OCI-LY7 (cell line): Measurements from ENCODE around the gene KCNJ14. TPM values are rescaled to one million over a fixed set of nuclear protein-coding genes. Genes with fewer than 3 reads are reported as not detected.

Source experiments
- BruUV-seq: library from RNA; stranded (reverse); fragments of 400-500 nt; replicated peaks from 2 replicates; lab custom pipeline; 2021; lab: Mats Ljungman, UMichigan
- CTCF ChIA-PET: fragments of 300-600 bp; sonication (Branson Sonifier 250); formaldehyde crosslinking; loops from one replicate; lab custom pipeline; 2022; ENCODE audit warnings: antibody characterized with exemption; ENCODE audit not compliant: unreplicated experiment; lab: Charles Lee
- POLR2A ChIA-PET: fragments of 300-600 bp; sonication (Branson Sonifier 250); formaldehyde crosslinking; loops from one replicate; lab custom pipeline; 2022; ENCODE audit warnings: antibody characterized with exemption; lab: Charles Lee
- DNase-seq: peaks from one replicate; pipeline ENCODE4 v3.0.0-alpha.2; 2015; ENCODE audit warnings: low spot score
- H2AFZ ChIP-seq: fragments of 200-600 bp; sonication (generic), shearing (Covaris generic); 2 replicates; pipeline ENCODE4 v1.6.1; 2014; ENCODE audit warnings: mild to moderate bottlenecking, antibody characterized with exemption, low read length, moderate library complexity
- H3K27ac ChIP-seq: fragments of 200-600 bp; sonication (generic); 2 replicates; pipeline ENCODE4 v1.5.1; 2014; ENCODE audit warnings: mixed run types, low read depth, mild to moderate bottlenecking, moderate library complexity, low read length, inconsistent platforms; ENCODE audit not compliant: poor library complexity, severe bottlenecking
- H3K36me3 ChIP-seq: fragments of 200-600 bp; sonication (generic); 2 replicates; pipeline ENCODE4 v1.6.1; 2014; ENCODE audit warnings: mild to moderate bottlenecking, antibody characterized with exemption, low read length, moderate library complexity, mixed read lengths; ENCODE audit not compliant: insufficient read depth
- H3K4me1 ChIP-seq: fragments of 200-600 bp; sonication (generic); 2 replicates; pipeline ENCODE4 v1.5.1; 2014; ENCODE audit warnings: mild to moderate bottlenecking, low read length; ENCODE audit not compliant: insufficient read depth, poor library complexity, severe bottlenecking
- H3K4me2 ChIP-seq: fragments of 200-600 bp; sonication (generic); 2 replicates; pipeline ENCODE4 v1.6.1; 2014; ENCODE audit warnings: mild to moderate bottlenecking, low read length
- H3K4me3 ChIP-seq: fragments of 200-600 bp; sonication (generic); 2 replicates; pipeline ENCODE4 v1.5.1; 2014; ENCODE audit warnings: mild to moderate bottlenecking, low read depth, low read length; ENCODE audit not compliant: poor library complexity, severe bottlenecking
- H3K79me2 ChIP-seq: fragments of 200-600 bp; sonication (generic); 2 replicates; pipeline ENCODE4 v1.6.1; 2016; ENCODE audit warnings: low read depth, mild to moderate bottlenecking, low read length, moderate library complexity, mixed read lengths; ENCODE audit not compliant: insufficient read depth
- H3K9me2 ChIP-seq: fragments of 200-600 bp; sonication (generic); 2 replicates; pipeline ENCODE4 v1.6.1; 2016; ENCODE audit warnings: mild to moderate bottlenecking, low read length, mixed read lengths; ENCODE audit not compliant: insufficient read depth
- H3K9me3 ChIP-seq: fragments of 200-600 bp; sonication (generic); 2 replicates; pipeline ENCODE4 v1.6.1; 2014; ENCODE audit warnings: mild to moderate bottlenecking, mixed run types, low read length, mixed read lengths
- H4K20me1 ChIP-seq: fragments of 200-600 bp; sonication (generic); 2 replicates; pipeline ENCODE4 v1.6.1; 2014; ENCODE audit warnings: mild to moderate bottlenecking, antibody characterized with exemption, low read length, moderate library complexity, mixed read lengths; ENCODE audit not compliant: insufficient read depth
- EZH2phosphoT487 ChIP-seq: fragments of 200-600 bp; sonication (generic); IDR thresholded peaks from 2 replicates; pipeline ENCODE4 v1.6.1; 2018; ENCODE audit warnings: low read depth, borderline replicate concordance, mild to moderate bottlenecking, mixed run types, antibody characterized with exemption, low read length, moderate library complexity, mixed read lengths
- intact Hi-C: fragments of 100-400 bp; cut with micrococcal nuclease; formaldehyde crosslinking; loops from one replicate; pipeline ENCODE4 v1.10.0; 2022; ENCODE audit not compliant: unreplicated experiment
- total RNA-seq, 2 experiments: library from RNA; depleted of rRNA in 1 of 2; stranded (reverse); fragments of >200 nt in 1 of 2; shearing (Covaris generic) in 1 of 2; gene quantifications; 2 replicates each; pipeline ENCODE4 v1.2.3, GENCODE V29; 2014 to 2022
- TF ChIP-seq, protein P1 (sequence below): fragments of 200-600 bp; sonication (generic); conservative IDR thresholded peaks from 2 replicates; pipeline ENCODE4 v1.5.1; 2014; ENCODE audit warnings: mild to moderate bottlenecking, antibody characterized with exemption, low read length, moderate library complexity, mixed read lengths

Gene KCNJ14
- total RNA-seq, 2 experiments from 2014 or later, result 0.85 to 2.6 TPM

DNA sequence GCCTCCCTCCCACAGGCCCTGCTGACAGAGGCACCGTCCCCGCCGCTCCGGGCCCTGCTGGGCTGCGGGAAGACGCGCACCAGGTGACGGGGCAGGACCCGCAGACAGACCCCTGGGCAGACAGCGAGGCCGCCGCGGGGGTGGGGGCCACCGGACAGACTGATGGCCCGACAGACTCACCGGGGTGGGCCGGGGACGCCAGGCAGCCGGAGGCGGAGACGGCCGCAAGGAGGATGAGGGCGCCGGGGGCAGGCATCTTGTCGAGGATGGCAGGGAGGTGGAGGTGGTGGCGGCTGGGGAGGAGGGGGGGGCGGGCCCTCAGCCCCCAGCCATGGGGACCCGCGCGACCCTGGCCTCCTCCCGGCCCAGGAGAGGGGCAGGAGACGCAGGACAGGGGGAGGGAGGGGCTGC is 56.0 kb downstream of the KCNJ14 start:
- ChIA-PET CTCF (no interaction called here), POLR2A (no interaction called here)
- Histone ChIP-seq H3K4me2 (peak overlapping the region; percentile 82), H3K9me3 (no peaks in the 10 kb centered on the region), H3K36me3 (no peaks in the 10 kb centered on the region), H3K4me1 (peaks cover 33% of the 10 kb centered on the region), H3K27ac (no peak overlapping the region), H2AFZ (0 out of 2 replicates have a peak overlapping the region, but pooled peaks have one; percentile 24), H3K4me3 (peak overlapping the region; percentile 79), H4K20me1 (no peaks in the 10 kb centered on the region), H3K9me2 (no peaks in the 10 kb centered on the region), H3K79me2 (no peaks in the 10 kb centered on the region)
- DNase-seq, result no peak
- intact Hi-C loops, result no loop called here
- TF ChIP-seq, protein P1, sequence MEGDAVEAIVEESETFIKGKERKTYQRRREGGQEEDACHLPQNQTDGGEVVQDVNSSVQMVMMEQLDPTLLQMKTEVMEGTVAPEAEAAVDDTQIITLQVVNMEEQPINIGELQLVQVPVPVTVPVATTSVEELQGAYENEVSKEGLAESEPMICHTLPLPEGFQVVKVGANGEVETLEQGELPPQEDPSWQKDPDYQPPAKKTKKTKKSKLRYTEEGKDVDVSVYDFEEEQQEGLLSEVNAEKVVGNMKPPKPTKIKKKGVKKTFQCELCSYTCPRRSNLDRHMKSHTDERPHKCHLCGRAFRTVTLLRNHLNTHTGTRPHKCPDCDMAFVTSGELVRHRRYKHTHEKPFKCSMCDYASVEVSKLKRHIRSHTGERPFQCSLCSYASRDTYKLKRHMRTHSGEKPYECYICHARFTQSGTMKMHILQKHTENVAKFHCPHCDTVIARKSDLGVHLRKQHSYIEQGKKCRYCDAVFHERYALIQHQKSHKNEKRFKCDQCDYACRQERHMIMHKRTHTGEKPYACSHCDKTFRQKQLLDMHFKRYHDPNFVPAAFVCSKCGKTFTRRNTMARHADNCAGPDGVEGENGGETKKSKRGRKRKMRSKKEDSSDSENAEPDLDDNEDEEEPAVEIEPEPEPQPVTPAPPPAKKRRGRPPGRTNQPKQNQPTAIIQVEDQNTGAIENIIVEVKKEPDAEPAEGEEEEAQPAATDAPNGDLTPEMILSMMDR, result no peak
- TF ChIP-seq EZH2phosphoT487, result no peak
- BruUV-seq, result no TSS peak

DNA sequence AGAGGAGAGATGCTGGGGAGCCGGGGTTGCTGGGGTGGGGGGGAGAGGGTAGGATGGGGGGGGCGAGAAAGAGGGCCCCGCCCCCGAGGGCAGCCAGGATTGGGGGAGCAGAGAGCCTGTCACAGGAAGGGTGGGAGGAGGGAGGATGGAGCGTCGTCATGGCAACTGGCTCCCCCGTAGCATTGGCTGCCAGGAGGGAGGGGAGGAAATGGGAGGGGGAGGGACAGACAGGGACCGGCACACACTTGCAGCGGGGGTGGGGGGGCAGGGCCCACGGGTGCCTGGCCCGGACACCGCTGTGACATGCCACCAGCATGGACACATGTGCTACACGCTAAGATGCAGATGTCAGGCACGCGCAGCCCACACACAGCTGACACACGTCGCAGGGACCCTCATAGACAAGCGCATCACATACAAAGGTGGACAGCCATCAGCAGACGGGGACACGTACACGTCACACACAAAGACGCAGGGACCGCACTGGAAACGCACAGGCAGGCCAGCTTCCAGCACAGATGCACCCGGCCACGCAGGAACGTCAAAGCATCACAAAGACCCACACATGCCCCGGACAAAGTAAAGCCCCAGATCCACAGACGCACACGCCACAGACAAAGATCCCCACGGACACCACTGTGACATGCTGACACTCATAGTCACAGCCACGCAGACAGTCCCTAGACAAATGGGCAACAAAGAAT is 56.6 kb downstream of the KCNJ14 start, which contains the start of gene LMTK3:
TSS of gene LMTK3 (minus strand) at position 36 of the 704 bp plus-strand sequence. CDS start 259 bp downstream, outside the sequence.
- H4K20me1 ChIP-seq, result no peaks in the 10 kb centered on the region
- no peaks in the 10 kb centered on the region for H3K79me2 ChIP-seq
- intact Hi-C loops, result no loop called here
- H3K4me2 ChIP-seq, result peak within 1 kb of the TSS; percentile 82
- peak within 1 kb of the TSS; percentile 79 for H3K4me3 ChIP-seq
- ChIA-PET CTCF (no interaction called here), POLR2A (no interaction called here)
- H3K27ac ChIP-seq, result peak within 1 kb of the TSS; percentile 4
- TF ChIP-seq EZH2phosphoT487, result no peak
- TF ChIP-seq, protein P1, result no peak
- no TSS peak for BruUV-seq
- H2AFZ ChIP-seq, result peak within 1 kb of the TSS; percentile 96; the same call in 1 of the 2 replicates
- H3K9me3 ChIP-seq, result no peaks in the 10 kb centered on the region
- no peaks in the 10 kb centered on the region for H3K36me3 ChIP-seq
- H3K4me1 ChIP-seq, result peaks cover 33% of the 10 kb centered on the region
- H3K9me2 ChIP-seq, result no peaks in the 10 kb centered on the region
- peak; percentile 89 for DNase-seq
